Measurements from ENCODE around the gene ALDH8A1.

DNA sequence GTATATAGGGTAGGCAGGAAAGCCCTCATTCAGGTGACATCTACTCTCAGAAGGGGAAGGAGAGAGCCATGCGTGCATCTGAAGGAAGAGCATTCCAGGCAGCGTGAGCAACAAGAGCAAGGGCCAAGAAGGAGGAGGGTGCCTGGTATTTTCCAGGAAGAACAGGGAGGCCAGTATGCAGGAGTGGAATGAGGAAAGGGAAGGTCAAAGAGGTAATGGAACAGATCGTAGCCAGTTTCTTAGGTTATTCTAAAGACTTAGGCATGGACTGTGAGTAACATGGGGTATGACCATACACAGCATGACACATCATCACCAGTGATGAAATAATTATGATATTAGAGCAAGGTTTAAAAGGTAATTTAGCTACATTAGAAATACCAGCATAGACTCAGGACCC is 24.1 kb downstream of the ALDH8A1 start:
- TF ChIP-seq, protein P1, sequence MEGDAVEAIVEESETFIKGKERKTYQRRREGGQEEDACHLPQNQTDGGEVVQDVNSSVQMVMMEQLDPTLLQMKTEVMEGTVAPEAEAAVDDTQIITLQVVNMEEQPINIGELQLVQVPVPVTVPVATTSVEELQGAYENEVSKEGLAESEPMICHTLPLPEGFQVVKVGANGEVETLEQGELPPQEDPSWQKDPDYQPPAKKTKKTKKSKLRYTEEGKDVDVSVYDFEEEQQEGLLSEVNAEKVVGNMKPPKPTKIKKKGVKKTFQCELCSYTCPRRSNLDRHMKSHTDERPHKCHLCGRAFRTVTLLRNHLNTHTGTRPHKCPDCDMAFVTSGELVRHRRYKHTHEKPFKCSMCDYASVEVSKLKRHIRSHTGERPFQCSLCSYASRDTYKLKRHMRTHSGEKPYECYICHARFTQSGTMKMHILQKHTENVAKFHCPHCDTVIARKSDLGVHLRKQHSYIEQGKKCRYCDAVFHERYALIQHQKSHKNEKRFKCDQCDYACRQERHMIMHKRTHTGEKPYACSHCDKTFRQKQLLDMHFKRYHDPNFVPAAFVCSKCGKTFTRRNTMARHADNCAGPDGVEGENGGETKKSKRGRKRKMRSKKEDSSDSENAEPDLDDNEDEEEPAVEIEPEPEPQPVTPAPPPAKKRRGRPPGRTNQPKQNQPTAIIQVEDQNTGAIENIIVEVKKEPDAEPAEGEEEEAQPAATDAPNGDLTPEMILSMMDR (IDR thresholded peaks at IDR 0.05) = no peak
- no peak for TF ChIP-seq POLR2A (IDR thresholded peaks at IDR 0.05)

Measured in lower leg skin (tissue), 3 donors.